Measurements from ENCODE around the gene KDM4C.

KDM4C gene

DNA sequence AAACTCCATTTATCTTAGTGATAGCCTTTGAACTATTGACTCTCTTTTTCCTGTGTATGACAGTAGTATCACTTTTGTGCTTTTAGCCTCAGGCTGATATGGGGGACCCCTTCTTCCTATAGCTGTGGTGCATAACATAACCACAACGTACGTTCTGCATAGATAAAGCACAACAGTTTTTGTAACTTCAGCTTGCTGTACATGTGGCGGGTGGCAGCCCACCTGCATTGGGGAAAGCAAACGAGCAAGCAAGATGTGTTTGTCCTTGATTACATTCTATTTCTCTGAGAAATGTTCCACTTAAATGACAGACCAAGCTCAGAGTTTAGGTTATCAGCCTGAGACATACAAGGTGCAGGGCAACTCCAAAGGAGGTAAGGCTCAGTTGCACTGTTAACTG lies 309.4 kb downstream of the KDM4C start:
- DNase-seq: no peak

GRCh38 chr9:7071916-7072315 lies 314.1 kb downstream of the KDM4C start:
- DNase-seq: no peak

GRCh38 chr9:7073706-7074105 lies 315.9 kb downstream of the KDM4C start:
- DNase-seq: no peak

DNA sequence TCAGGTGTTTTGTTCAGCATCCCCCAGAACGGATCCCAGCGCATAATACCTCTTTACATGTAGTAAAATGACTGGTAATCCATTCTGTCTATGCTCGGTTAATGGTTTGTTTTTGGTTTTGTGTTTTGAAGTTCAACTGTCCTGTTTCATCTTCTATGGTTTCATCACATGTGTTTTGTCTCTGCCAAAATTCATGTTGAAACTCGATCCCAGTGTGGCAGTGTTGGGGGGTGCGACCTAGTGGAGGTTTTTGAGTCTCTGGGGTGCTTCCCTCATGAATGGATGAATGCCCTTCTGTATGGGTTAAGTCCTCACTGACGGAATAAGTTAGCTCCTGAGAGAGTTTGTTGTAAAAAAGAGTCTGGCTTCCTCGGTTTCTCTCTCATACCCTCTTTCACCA lies 317.4 kb downstream of the KDM4C start:
- no peak for DNase-seq

- no peak for DNase-seq
These were observed 321.3 kb downstream of the KDM4C start for GRCh38 chr9:7079051-7079450.

DNA sequence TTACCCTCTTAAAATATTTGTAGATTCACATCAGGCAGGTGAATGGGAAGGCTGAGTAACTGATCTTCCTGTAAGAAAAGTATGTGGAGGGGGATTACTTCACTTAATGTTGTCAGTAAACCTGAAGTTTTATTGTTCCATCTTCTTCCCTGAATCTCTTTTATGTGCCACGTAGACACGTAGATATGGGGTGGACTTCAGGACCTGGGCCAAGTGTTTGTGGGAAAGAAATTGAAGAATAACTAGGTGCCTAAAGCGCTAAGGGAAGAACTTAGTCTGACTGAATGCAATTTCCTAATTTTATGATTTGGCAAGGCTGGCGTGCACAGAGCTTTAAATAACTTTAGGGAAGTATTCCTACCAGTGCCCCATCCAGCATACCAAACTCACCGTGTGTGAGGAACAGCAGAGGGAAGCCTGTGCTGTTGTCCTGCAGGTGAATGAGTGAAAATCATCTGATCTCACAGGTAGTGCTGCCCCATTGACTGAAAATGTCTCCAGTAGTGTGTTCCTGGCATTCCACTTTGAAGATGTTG lies 323.4 kb downstream of the KDM4C start:
- no peak for DNase-seq

DNA sequence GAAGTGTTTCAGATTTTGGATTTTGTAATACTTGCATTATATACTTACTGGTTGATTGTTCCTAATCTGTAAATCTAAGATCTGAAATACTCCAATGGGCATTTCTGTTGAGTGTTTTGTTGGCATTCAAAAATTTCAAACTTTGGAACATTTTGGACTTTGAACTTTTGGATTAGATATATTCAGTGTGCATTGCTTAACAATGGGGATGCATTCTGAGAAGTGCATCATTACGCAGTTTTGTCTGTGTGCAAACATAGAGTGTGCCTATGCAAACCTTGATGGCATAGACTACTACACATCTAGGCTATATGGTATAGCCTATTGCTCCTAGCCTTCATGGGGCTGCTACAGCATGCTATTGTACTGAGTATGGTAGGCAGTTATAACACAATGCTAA lies 325.4 kb downstream of the KDM4C start:
- DNase-seq: no peak

DNA sequence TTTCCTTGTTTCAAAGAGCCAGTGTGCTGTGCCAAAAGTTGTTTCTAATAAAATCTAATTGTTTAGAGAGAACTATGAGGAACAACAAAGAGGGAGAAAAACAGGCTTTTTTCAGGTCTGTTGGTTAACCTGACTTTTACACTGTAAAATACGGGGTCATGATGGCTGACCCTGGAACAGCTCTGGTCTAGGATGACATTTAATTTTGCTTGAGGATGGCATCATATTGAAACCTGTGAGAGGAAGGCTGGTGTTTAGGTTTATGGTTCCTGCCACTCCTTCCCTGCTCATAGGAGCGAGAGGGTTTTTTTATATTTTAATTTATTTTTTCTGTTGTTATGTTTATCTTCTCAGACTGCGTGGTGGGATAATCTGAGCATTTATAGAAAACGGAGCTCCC lies 327.6 kb downstream of the KDM4C start:
- no peak for DNase-seq

DNA sequence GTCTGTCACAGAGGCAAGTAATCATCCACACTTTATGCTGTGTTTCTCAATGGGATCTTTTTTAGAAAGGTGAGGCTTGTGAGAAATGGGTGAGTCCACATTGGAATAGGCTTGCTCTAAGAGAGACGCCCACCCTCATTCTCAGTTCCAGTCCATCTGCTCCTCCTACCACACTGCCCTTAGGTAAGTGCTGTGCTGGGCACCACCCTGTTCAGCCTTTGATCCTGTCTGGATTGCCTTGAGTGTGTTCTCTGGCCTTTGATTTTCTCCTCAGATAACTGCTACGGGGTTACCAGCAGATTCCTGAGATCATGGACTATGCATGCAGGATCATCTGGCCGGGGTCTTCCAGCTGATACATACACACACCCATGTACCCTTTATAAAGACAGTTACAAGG lies 328.6 kb downstream of the KDM4C start:
- DNase-seq: no peak

DNA sequence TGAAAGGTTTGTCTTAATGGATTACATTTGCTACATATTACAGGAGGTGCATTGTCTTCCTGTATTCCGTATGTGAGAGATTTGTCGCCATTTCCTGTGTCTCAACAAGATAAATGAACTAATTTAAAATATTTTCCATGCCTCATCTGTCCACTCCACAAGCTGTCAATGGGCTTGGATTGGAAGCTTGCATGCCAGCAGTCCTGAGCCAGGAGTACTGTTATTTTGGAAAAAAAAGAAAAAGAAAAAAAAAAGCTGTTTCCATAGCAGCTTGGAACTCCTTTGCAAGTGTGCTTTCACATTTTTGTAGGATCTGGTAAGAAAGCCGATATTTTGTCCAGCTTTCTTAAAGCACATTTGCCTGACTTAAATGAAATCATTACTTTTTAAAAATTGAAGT lies 330.8 kb downstream of the KDM4C start:
- no peak for DNase-seq

- DNase-seq: no peak
These were observed 331.8 kb downstream of the KDM4C start for GRCh38 chr9:7089406-7090193.

- DNase-seq: no peak
These were observed 335.3 kb downstream of the KDM4C start for GRCh38 chr9:7093040-7093439.

GRCh38 chr9:7094052-7094451 lies 336.3 kb downstream of the KDM4C start:
- no peak for DNase-seq

DNA sequence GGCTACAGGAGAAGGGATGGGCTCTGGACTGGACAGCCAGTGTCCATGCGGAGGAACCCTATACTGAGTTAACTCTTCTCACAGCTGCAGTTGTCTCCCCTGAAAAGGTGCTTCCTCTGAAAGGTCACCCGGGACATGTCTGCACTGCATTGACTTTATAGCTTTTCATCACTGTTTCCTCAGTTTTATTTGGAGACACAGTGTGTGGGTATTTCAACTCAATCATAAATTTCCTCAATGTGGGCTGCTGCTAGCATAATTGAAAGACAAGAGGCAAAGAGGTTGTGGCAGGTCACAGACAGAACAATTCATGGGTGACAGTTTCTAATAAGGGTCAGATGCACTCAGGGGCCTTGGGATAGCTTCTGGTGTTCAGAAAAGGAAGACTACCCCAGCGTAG lies 336.8 kb downstream of the KDM4C start:
- DNase-seq: no peak

- no peak for DNase-seq
These were observed 337.3 kb downstream of the KDM4C start for GRCh38 chr9:7095058-7095457.

DNA sequence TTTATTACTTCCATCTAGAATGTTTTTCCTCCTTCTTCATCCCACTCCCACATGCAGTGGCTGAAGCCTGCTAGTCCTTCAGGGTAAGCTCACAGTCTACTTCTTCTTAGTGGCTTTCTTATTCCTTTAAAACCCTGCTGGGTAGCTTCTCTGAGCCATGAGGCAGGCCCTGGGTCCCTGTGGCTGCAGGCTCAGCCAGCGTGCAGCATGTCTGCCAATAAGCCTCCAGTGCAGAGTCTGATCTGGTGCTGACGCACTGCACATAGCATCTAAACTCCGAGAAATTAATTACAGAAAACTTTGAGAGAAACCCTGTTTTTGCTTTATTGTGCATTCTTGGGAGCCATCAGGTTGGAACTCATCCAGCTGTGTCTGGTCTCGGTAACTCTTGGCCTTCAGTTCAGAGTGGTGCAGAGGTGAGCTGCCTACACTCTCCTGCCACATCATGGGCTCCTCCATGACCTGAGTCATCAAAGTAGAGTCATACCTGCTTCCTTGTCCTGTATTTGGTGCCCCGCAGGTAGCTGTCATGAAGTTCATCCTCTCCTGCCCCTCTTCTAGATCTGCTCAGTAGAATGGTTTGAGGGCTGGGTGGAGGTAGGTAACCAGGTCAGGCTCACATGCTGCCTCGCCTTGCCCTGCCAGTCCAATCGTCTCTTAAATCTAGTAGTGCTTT lies 339.4 kb downstream of the KDM4C start:
- no peak for DNase-seq

DNA sequence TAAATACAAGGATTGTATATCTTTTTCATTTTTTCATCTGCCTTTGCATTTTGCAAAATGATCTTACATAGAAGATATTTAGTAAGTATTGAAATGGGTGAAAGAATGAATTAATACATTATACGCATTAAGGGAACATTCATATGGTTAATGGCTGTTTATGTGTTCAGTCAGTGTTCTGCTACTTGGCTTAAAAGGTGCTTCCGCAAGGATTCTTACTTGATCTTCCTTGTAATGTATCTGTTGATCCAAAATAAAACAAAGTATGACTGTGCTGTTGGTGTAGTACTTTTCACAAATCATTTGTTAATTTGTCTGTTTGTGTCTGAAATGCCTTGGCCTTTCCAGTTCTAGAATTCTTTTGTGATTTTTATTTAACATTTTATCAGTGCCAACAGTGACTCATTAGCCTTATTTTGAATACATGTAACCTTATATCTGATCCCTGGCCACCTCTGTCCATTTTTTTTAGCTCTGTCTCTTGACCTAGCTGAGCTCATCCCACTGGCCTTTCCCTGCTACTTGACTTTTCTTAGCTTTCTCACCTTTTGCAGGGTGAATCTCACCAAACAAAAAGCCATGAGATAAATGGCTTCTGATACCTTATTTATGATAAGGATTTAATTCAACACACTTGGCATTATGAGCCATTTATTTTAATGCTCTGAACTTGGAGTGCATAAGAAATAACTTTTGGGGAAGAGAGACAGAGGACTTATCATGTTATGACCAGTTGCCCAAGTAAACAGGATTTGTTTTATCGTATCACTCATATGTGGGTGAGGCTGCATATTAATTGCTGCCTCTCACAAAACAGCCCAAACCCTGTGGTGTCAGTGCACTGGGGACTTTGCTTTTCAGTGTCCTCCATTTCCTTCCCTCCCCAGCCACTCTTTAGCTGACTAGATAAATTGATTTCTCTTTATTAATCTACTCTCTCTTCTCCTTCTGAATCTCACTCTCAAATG lies 340.3 kb downstream of the KDM4C start:
- no peak for DNase-seq

- DNase-seq: no peak
These were observed 345.6 kb downstream of the KDM4C start for GRCh38 chr9:7103367-7103766.

GRCh38 chr9:7103771-7104170 lies 346.0 kb downstream of the KDM4C start:
- DNase-seq: no peak

GRCh38 chr9:7104625-7105024 lies 346.9 kb downstream of the KDM4C start:
- DNase-seq: no peak

- no peak for DNase-seq
These were observed 347.3 kb downstream of the KDM4C start for GRCh38 chr9:7105095-7105494.

- DNase-seq: no peak
These were observed 351.2 kb downstream of the KDM4C start for GRCh38 chr9:7108936-7109335.

DNA sequence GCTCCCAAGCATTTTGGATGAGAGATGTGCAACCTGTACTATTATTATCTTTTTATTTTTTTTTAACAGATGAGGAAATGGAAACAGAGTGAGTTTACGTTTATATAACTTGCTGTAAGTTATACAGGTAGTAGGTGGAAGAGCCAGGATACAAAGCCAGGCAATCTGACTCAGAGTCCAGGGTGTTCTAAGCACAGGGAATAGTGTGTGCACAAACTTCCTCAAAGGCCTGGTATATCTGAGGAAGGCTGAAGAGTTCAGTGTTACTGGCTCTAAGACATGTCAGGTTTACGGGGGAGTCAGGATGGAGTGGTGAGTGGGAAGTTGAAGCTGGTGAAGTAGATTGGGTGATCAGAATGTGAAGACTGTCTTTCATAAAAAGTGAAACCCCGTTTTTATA lies 353.6 kb downstream of the KDM4C start:
- DNase-seq: no peak

Measured in CD4-positive, alpha-beta T cell treated with Interferon gamma for 1 hour (primary cell).